Measurements from ENCODE around the gene RAB3GAP1. TPM values are rescaled to one million over a fixed set of nuclear protein-coding genes. Genes with fewer than 3 reads are reported as not detected.

RAB3GAP1 gene
- polyA plus RNA-seq, 1 of the 3 experiments (the other 2 are of a cell fraction) = 10.9 TPM

DNA sequence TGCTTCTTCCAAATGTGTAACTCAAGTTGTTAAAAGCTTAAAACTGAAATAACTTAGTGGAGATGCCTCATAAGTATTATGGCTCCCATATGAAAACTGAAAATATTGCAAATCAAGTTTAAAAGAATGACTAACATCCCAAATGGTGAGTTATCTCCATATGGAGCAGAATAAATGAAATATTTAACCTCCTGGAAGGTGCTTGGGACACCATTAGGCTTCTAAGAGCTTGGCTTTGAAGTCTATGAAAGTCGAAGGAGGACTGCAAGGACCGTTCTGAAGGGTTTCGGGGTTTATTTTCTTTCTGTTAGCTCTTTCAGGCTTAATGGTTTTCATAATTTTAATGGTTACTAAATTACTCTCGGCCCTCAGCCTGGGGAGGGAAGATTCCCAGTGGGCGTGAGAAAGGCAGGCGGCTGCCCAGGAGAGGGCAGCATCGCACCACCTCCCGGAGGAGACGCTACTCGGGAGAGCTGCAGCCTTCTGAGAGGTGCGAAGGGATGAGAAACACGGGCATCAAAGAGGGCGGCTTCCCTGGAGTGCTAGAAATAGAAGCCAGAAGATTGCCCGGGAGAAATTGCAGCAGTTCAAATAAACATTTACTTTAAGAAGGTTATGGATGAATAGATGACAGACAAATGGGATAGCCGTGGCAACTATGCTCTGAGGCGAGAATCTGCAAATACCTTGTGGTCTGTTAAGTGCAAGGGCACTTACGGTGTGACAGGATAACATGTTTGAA is 47.9 kb upstream of the RAB3GAP1 start (continued):
- TF ChIP-seq, protein P1, sequence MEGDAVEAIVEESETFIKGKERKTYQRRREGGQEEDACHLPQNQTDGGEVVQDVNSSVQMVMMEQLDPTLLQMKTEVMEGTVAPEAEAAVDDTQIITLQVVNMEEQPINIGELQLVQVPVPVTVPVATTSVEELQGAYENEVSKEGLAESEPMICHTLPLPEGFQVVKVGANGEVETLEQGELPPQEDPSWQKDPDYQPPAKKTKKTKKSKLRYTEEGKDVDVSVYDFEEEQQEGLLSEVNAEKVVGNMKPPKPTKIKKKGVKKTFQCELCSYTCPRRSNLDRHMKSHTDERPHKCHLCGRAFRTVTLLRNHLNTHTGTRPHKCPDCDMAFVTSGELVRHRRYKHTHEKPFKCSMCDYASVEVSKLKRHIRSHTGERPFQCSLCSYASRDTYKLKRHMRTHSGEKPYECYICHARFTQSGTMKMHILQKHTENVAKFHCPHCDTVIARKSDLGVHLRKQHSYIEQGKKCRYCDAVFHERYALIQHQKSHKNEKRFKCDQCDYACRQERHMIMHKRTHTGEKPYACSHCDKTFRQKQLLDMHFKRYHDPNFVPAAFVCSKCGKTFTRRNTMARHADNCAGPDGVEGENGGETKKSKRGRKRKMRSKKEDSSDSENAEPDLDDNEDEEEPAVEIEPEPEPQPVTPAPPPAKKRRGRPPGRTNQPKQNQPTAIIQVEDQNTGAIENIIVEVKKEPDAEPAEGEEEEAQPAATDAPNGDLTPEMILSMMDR (IDR thresholded peaks at IDR 0.05) = peak; percentile 97
- TF ChIP-seq NFIC (IDR thresholded peaks at IDR 0.05; ENCODE audit: borderline replicate concordance) (no peak), TEAD4 (IDR thresholded peaks at IDR 0.05; ENCODE audit: borderline replicate concordance, insufficient read depth) (no peak), GATA2 (CRISPR knock-in tag; IDR thresholded peaks at IDR 0.05) (0 out of 2 replicates have a peak, but pooled peaks have one; percentile 8), RAD21 (IDR thresholded peaks at IDR 0.05; ENCODE audit: low read length) (peak; percentile 99), SIN3A (IDR thresholded peaks at IDR 0.05; ENCODE audit: borderline replicate concordance, low read depth, low read length) (no peak), FOSL2 (IDR thresholded peaks at IDR 0.05; ENCODE audit: borderline replicate concordance, low read depth) (no peak)
- TF ChIP-seq, protein P2, sequence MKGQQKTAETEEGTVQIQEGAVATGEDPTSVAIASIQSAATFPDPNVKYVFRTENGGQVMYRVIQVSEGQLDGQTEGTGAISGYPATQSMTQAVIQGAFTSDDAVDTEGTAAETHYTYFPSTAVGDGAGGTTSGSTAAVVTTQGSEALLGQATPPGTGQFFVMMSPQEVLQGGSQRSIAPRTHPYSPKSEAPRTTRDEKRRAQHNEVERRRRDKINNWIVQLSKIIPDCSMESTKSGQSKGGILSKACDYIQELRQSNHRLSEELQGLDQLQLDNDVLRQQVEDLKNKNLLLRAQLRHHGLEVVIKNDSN (IDR thresholded peaks at IDR 0.05; ENCODE audit: borderline replicate concordance, low read depth) = no peak
- TF ChIP-seq, protein P3, sequence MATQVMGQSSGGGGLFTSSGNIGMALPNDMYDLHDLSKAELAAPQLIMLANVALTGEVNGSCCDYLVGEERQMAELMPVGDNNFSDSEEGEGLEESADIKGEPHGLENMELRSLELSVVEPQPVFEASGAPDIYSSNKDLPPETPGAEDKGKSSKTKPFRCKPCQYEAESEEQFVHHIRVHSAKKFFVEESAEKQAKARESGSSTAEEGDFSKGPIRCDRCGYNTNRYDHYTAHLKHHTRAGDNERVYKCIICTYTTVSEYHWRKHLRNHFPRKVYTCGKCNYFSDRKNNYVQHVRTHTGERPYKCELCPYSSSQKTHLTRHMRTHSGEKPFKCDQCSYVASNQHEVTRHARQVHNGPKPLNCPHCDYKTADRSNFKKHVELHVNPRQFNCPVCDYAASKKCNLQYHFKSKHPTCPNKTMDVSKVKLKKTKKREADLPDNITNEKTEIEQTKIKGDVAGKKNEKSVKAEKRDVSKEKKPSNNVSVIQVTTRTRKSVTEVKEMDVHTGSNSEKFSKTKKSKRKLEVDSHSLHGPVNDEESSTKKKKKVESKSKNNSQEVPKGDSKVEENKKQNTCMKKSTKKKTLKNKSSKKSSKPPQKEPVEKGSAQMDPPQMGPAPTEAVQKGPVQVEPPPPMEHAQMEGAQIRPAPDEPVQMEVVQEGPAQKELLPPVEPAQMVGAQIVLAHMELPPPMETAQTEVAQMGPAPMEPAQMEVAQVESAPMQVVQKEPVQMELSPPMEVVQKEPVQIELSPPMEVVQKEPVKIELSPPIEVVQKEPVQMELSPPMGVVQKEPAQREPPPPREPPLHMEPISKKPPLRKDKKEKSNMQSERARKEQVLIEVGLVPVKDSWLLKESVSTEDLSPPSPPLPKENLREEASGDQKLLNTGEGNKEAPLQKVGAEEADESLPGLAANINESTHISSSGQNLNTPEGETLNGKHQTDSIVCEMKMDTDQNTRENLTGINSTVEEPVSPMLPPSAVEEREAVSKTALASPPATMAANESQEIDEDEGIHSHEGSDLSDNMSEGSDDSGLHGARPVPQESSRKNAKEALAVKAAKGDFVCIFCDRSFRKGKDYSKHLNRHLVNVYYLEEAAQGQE (IDR thresholded peaks at IDR 0.05; ENCODE audit: low read depth, low read length) = no peak

DNA sequence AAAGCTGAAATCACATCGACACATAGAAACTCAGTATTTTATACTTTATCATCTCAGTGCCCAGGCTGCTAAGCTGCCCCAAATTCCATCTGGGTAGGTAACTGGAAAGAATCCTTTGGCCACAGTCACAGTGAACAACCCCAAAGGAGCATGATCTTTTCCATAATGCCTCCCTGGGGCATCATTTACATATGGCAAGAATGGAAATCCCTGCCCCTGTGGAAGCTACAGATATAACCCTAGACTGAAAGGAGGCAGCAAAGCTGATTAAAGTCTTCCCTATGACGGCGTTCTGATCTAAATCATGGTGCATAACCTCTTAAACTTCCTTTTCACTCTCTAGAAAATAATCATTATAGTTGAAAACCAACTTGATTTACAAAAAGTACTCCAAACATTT is 46.3 kb upstream of the RAB3GAP1 start:
- H4K20me1 ChIP-seq (ENCODE audit: insufficient read depth) = no peaks in the 10 kb centered on the region
- TF ChIP-seq EP300 (IDR thresholded peaks at IDR 0.05; ENCODE audit: borderline replicate concordance in 1 of 2, low read depth in 1 of 2, low read length in 1 of 2) = no peak
- no peak overlapping the region for H2AFZ ChIP-seq (ENCODE audit: low read depth)
- 68% methylated on average over 3 of the region's 3 CpGs for WGBS (ENCODE audit: low lambda C conversion rate)
- H3K36me3 ChIP-seq (replicated peaks in 1 of 2; ENCODE audit: control insufficient read depth in 1 of 2, insufficient read depth in 2 of 2, low read length in 1 of 2) = no peaks in the 10 kb centered on the region
- no peak overlapping the region for H3K4me2 ChIP-seq
- H3K4me1 ChIP-seq (ENCODE audit: control insufficient read depth in 1 of 2, insufficient read depth in 2 of 2, low read depth in 1 of 2, low read length in 1 of 2) = no peaks in the 10 kb centered on the region; a peak in 1 of 4 replicates
- H3F3A ChIP-seq (replicated peaks; ENCODE audit: insufficient read depth) = no peaks in the 10 kb centered on the region
- H3K9me2 ChIP-seq = no peaks in the 10 kb centered on the region
- H3K9ac ChIP-seq = no peak overlapping the region
- CTCF ChIA-PET = interaction anchor here (0.6 to 7.7 kb wide), 8 partner anchors 11 to 793 kb away, joined by 3 to 75 read pairs (median 8); no protein-coding TSS in a partner anchor
- no peaks in the 10 kb centered on the region for H3K27me3 ChIP-seq (ENCODE audit: insufficient read depth)
- no peak overlapping the region for H3K4me3 ChIP-seq (ENCODE audit: low read depth in 2 of 2, low read length in 1 of 2)
- no peak overlapping the region for H3K27ac ChIP-seq (ENCODE audit: low read depth in 2 of 2, low read length in 1 of 2)
- no peak for DNase-seq
- no peaks in the 10 kb centered on the region for H3K9me3 ChIP-seq
- H3K79me2 ChIP-seq (ENCODE audit: insufficient read depth) = no peaks in the 10 kb centered on the region
- POLR2A ChIA-PET = interaction anchor here (0.6 kb wide), 1 partner anchor 364 kb away, joined by 3 read pairs; no protein-coding TSS in a partner anchor

Data from SK-N-SH (cell line).